ENCODE results near the gene KIFC3.
"Not testable (repeated sequence)": the region's sequence is repeated elsewhere in the genome, so short reads cannot be mapped to it uniquely, and the experiment has no call there.

Gene KIFC3

DNA sequence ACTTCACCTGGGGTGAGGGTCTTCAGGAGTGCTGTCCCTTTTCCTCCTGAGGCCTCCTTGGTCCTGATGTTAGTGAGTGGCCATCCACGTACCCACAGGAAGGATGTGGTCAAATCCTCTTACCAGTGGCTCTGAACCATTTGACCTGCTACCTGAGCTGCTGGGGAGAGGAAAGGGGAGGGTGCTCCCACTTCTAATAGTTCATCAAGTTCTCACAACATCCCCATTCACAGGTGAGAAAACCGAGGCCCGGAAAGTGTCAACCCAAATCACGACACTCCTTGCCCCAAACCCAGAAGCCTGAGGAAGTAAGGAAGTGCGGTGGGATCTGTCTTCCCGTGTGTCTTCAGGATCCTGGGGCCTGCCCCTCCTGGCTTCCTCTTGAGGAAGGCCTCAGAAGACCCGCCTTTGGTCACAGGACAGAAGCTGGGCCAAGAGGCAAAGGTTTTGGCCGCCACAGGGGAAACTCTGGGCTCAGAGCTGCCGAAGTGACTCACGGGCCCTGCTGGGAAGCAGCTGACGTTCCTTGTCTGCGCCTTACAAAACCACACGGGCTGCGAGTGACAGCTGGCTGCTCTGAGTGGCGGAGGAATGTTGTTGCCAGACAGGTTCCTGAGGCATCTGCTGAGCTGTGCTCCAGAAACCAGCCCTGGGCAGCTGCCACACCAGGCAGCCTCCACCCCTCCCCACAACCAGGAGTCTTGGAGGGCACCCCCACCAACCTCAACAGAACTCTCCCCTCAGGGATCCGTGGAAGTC is 13.9 kb upstream of the KIFC3 start:
- no peak overlapping the region for H3K4me3 ChIP-seq (ENCODE audit: low read depth, low read length)
- no peak for TF ChIP-seq CTCF (IDR thresholded peaks at IDR 0.05; ENCODE audit: low read depth, low read length)

GRCh38 chr16:57814896-57815295 is 12.6 kb upstream of the KIFC3 start:
- TF ChIP-seq CTCF (IDR thresholded peaks at IDR 0.05; ENCODE audit: low read depth, low read length), result no peak
- H3K4me3 ChIP-seq (ENCODE audit: low read depth, low read length), result no peak overlapping the region

DNA sequence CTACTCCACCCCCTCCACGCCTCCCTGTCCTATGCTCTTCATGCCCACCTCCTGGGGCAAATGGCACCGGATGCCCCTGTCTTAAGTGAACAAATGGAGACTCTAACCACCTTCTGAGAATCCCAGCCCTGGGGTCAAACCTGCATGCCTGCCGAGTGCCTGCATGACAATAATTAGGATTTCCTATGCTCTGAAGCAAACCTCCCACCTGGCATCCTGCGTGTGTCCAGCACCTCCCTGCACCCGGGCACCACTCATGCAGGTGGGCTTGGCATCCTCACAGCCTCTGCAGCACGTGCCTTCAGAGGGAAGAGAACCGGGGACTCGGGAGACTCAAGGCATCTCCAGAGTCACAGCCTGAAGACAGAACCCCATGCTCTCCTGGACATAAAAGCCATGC is 11.2 kb upstream of the KIFC3 start:
- TF ChIP-seq CTCF (IDR thresholded peaks at IDR 0.05; ENCODE audit: low read depth, low read length), result no peak
- H3K4me3 ChIP-seq (ENCODE audit: low read depth, low read length), result no peak overlapping the region

DNA sequence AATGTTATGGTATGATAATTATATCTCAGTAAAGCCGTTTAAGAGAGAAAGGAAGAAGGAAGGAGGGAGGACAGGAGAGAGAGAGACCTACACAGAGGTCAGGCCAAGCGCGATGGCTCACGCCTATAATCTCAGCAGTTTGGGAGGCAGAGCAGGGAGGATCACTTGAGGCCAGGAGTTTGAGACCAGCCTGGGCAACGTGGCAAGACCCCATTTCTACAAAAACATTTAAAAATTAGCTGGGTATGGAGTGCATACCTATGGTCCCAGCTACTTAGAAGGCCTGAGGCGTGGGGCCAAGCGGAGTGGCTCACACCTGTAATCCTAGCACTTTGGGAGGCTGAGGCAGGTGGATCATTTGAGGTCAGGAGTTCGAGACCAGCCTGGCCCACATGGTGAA is 9.0 kb upstream of the KIFC3 start:
- H3K4me3 ChIP-seq (ENCODE audit: low read depth, low read length), result not testable (repeated sequence)

GRCh38 chr16:57810197-57811031 is 8.1 kb upstream of the KIFC3 start:
- no peak overlapping the region for H3K4me3 ChIP-seq (ENCODE audit: low read depth, low read length)
- TF ChIP-seq CTCF (IDR thresholded peaks at IDR 0.05; ENCODE audit: low read depth, low read length), result no peak

DNA sequence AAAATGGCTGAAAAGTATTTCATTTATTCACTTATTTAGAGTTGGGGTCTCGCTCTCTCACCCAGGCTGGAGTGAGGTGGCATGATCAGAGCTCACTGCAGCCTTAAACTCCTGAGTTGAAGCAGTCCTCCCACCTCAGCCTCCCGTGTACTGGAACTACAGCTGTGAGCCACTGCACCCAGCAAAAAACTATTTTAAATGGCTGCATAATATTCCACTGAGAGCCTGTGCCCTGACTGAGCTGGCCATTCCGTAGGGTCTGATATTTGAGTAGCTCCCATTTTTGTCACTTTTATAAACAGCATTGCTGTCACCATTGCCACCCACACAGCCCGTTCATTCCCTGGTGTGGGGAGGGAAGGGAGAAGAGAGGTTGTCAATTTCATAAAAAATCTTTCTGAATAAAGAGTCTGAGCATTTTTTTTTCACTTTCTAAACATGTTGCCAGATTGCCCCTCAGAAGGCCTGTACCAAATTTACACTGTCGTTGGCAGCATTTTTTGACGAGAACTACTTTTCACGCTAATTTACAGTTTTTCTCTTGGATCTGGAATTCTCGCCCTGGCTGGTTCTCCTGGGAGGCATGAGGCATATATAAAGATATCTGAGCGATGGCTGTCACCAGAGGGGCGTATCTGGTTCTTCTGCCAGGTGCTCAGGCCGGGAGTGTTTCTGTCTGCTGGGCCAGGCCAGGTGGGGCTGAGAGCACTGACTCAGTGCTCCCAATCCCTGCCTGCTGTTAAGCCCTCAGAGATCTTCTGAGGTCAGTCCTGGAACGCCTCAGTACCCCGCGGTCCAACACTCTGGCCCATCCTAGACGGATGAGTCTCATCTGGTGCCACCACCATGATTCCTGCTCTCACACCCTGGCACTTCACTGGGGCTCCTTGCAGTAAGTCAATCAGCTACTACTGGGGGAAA is 7.2 kb upstream of the KIFC3 start:
- no peak for TF ChIP-seq CTCF (IDR thresholded peaks at IDR 0.05; ENCODE audit: low read depth, low read length)
- H3K4me3 ChIP-seq (ENCODE audit: low read depth, low read length), result no peak overlapping the region

- no peak for TF ChIP-seq CTCF (IDR thresholded peaks at IDR 0.05; ENCODE audit: low read depth, low read length)
- peak overlapping the region; percentile 8; the same call in 1 of the 2 replicates for H3K4me3 ChIP-seq (ENCODE audit: low read depth, low read length)
Measured at GRCh38 chr16:57808589-57809228, 6.4 kb upstream of the KIFC3 start.

Measured in WI38 (cell line).